ENCODE measurements around the gene MIA.

MIA gene

DNA sequence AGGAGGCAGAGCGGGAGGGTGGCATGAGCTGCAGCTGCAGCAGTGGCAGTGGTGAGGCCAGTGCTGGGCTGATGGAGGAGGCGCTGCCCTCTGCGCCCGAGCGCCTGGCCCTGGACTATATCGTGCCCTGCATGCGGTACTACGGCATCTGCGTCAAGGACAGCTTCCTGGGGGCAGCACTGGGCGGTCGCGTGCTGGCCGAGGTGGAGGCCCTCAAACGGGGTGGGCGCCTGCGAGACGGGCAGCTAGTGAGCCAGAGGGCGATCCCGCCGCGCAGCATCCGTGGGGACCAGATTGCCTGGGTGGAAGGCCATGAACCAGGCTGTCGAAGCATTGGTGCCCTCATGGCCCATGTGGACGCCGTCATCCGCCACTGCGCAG lies 25.7 kb downstream of the MIA start (continued):
- TF ChIP-seq CSRNP3 (CRISPR knock-in tag; IDR thresholded peaks at IDR 0.05) (no peak), SNAI2 (CRISPR knock-in tag; IDR thresholded peaks at IDR 0.05) (no peak), ZNF565 (CRISPR knock-in tag; conservative IDR thresholded peaks at IDR 0.05; ENCODE audit: low read depth) (no peak), ISL1 (CRISPR knock-in tag; IDR thresholded peaks at IDR 0.05) (no peak), ZFP30 (CRISPR knock-in tag; IDR thresholded peaks at IDR 0.05) (no peak)
- TF ChIP-seq, protein P1, sequence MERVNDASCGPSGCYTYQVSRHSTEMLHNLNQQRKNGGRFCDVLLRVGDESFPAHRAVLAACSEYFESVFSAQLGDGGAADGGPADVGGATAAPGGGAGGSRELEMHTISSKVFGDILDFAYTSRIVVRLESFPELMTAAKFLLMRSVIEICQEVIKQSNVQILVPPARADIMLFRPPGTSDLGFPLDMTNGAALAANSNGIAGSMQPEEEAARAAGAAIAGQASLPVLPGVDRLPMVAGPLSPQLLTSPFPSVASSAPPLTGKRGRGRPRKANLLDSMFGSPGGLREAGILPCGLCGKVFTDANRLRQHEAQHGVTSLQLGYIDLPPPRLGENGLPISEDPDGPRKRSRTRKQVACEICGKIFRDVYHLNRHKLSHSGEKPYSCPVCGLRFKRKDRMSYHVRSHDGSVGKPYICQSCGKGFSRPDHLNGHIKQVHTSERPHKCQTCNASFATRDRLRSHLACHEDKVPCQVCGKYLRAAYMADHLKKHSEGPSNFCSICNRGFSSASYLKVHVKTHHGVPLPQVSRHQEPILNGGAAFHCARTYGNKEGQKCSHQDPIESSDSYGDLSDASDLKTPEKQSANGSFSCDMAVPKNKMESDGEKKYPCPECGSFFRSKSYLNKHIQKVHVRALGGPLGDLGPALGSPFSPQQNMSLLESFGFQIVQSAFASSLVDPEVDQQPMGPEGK (CRISPR knock-in tag; IDR thresholded peaks at IDR 0.05; ENCODE audit: borderline replicate concordance), result no peak

GRCh38 chr19:40801426-40802299 lies 26.3 kb downstream of the MIA start:
- TF ChIP-seq CSDC2 (CRISPR knock-in tag; IDR thresholded peaks at IDR 0.05) (no peak), ISL1 (CRISPR knock-in tag; IDR thresholded peaks at IDR 0.05) (no peak), TOX (CRISPR knock-in tag; IDR thresholded peaks at IDR 0.05; ENCODE audit: borderline replicate concordance) (no peak), ZNF565 (CRISPR knock-in tag; conservative IDR thresholded peaks at IDR 0.05; ENCODE audit: low read depth) (no peak), ZC3H10 (CRISPR knock-in tag; IDR thresholded peaks at IDR 0.05) (no peak)
- TF ChIP-seq, protein P2, sequence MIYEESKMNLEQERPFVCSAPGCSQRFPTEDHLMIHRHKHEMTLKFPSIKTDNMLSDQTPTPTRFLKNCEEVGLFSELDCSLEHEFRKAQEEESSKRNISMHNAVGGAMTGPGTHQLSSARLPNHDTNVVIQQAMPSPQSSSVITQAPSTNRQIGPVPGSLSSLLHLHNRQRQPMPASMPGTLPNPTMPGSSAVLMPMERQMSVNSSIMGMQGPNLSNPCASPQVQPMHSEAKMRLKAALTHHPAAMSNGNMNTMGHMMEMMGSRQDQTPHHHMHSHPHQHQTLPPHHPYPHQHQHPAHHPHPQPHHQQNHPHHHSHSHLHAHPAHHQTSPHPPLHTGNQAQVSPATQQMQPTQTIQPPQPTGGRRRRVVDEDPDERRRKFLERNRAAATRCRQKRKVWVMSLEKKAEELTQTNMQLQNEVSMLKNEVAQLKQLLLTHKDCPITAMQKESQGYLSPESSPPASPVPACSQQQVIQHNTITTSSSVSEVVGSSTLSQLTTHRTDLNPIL (CRISPR knock-in tag; IDR thresholded peaks at IDR 0.05; ENCODE audit: low read depth), result no peak
- no peak for ATAC-seq

- TF ChIP-seq CSRNP3 (CRISPR knock-in tag; IDR thresholded peaks at IDR 0.05) (no peak), RARB (CRISPR knock-in tag; IDR thresholded peaks at IDR 0.05) (no peak), TOX (CRISPR knock-in tag; IDR thresholded peaks at IDR 0.05; ENCODE audit: borderline replicate concordance) (no peak)
- TF ChIP-seq, protein P3, sequence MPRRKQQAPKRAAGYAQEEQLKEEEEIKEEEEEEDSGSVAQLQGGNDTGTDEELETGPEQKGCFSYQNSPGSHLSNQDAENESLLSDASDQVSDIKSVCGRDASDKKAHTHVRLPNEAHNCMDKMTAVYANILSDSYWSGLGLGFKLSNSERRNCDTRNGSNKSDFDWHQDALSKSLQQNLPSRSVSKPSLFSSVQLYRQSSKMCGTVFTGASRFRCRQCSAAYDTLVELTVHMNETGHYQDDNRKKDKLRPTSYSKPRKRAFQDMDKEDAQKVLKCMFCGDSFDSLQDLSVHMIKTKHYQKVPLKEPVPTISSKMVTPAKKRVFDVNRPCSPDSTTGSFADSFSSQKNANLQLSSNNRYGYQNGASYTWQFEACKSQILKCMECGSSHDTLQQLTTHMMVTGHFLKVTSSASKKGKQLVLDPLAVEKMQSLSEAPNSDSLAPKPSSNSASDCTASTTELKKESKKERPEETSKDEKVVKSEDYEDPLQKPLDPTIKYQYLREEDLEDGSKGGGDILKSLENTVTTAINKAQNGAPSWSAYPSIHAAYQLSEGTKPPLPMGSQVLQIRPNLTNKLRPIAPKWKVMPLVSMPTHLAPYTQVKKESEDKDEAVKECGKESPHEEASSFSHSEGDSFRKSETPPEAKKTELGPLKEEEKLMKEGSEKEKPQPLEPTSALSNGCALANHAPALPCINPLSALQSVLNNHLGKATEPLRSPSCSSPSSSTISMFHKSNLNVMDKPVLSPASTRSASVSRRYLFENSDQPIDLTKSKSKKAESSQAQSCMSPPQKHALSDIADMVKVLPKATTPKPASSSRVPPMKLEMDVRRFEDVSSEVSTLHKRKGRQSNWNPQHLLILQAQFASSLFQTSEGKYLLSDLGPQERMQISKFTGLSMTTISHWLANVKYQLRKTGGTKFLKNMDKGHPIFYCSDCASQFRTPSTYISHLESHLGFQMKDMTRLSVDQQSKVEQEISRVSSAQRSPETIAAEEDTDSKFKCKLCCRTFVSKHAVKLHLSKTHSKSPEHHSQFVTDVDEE (CRISPR knock-in tag; IDR thresholded peaks at IDR 0.05), result no peak
- TF ChIP-seq, protein P4, sequence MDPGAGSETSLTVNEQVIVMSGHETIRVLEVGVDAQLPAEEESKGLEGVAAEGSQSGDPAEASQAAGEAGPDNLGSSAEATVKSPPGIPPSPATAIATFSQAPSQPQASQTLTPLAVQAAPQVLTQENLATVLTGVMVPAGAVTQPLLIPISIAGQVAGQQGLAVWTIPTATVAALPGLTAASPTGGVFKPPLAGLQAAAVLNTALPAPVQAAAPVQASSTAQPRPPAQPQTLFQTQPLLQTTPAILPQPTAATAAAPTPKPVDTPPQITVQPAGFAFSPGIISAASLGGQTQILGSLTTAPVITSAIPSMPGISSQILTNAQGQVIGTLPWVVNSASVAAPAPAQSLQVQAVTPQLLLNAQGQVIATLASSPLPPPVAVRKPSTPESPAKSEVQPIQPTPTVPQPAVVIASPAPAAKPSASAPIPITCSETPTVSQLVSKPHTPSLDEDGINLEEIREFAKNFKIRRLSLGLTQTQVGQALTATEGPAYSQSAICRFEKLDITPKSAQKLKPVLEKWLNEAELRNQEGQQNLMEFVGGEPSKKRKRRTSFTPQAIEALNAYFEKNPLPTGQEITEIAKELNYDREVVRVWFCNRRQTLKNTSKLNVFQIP (CRISPR knock-in tag; IDR thresholded peaks at IDR 0.05; ENCODE audit: borderline replicate concordance, low read depth), result no peak
- ATAC-seq, result no peak
Measured at GRCh38 chr19:40802300-40803169, 27.2 kb downstream of the MIA start.

All from SK-N-SH treated with all-trans-retinoic acid at 6 μM for 48 hours (cell line).